Kidney (tissue), 14 donors: ENCODE data around the gene DESI1. TPM values are rescaled to one million over a fixed set of nuclear protein-coding genes. Genes with fewer than 3 reads are reported as not detected.
A peak's percentile ranks its signal among the peaks of the same experiment; 100 is the strongest.

ENCODE experiments used
- DNase-seq, 5 donors: peaks; one replicate each; pipeline ENCODE4 v3.0.0-alpha.2; 2013 to 2020
- FAIRE-seq: peaks from 2 replicates; lab custom pipeline; 2012; peaks lifted over from hg19 to GRCh38; lab: Jason Lieb, UNC
- H3K27ac ChIP-seq, 2 donors: one replicate each; pipeline ENCODE4 v1.7.0; 2013; ENCODE audit warnings: low read depth in 2 of 2, low read length in 2 of 2, inconsistent platforms in 1 of 2
- H3K27me3 ChIP-seq: one replicate; pipeline ENCODE4 v1.7.1; 2013; ENCODE audit warnings: low read length, inconsistent platforms; ENCODE audit not compliant: control insufficient read depth, insufficient read depth
- H3K36me3 ChIP-seq, 3 donors: one replicate each; pipeline versions ENCODE4 v1.7.0 to v1.7.1; 2013; ENCODE audit warnings: low read length in 3 of 3, control low read depth in 1 of 3, inconsistent platforms in 1 of 3; ENCODE audit not compliant: insufficient read depth in 3 of 3, control insufficient read depth in 2 of 3
- H3K4me1 ChIP-seq, 3 donors: one replicate each; pipeline versions ENCODE4 v1.7.0 to v1.7.1; 2013; ENCODE audit warnings: low read length in 3 of 3, inconsistent platforms in 1 of 3, low read depth in 1 of 3; ENCODE audit not compliant: control insufficient read depth in 2 of 3, insufficient read depth in 2 of 3
- H3K4me3 ChIP-seq, 3 donors: one replicate each; pipeline versions ENCODE4 v1.7.0 to v1.8.1; 2013; ENCODE audit warnings: low read length in 3 of 3, control low read depth in 1 of 3, inconsistent platforms in 1 of 3
- H3K9ac ChIP-seq, 3 donors: one replicate each; pipeline versions ENCODE4 v1.7.0 to v1.7.1; 2013; ENCODE audit warnings: low read length in 3 of 3, control low read depth in 1 of 3, inconsistent platforms in 1 of 3
- H3K9me3 ChIP-seq, 3 donors: one replicate each; pipeline versions ENCODE4 v1.7.0 to v1.7.1; 2013; ENCODE audit warnings: low read length in 3 of 3, control low read depth in 1 of 3, inconsistent platforms in 1 of 3; ENCODE audit not compliant: control insufficient read depth in 2 of 3, insufficient read depth in 1 of 3
- CTCF ChIP-seq: IDR thresholded peaks from 3 replicates; pipeline ENCODE4 v1.5.1; 2012; ENCODE audit warnings: mild to moderate bottlenecking, moderate library complexity, borderline replicate concordance; ENCODE audit not compliant: insufficient read depth; ENCODE audit errors: extremely low read depth
- intact Hi-C: fragments of 100-400 bp; cut with DNase I; formaldehyde crosslinking; loops from one replicate; pipeline ENCODE4 v1.11.1; 2022
- polyA plus RNA-seq: library from polyadenylated mRNA; stranded (reverse); fragments of 350-450 nt; fragmentation: Illumina TruSeq; extraction: RNeasy Lipid Tissue Mini Kit (QIAGEN cat#74804); gene quantifications from one replicate; pipeline ENCODE4 v1.2.3, GENCODE V29; 2014; ENCODE audit warnings: low read depth, low replicate concordance; ENCODE audit not compliant: insufficient read depth
- total RNA-seq: library from RNA; stranded (reverse); fragmentation: NEBNext Ultra II Directional; extraction: Animal tissue kit (Norgen Biotek cat#: 25700); gene quantifications from one replicate; pipeline ENCODE4 v1.2.1, GENCODE V29; 2021
- donor health status: control.
- donor health status: control.
- donor health status: control.
- donor health status: control.
- donor health status: control.
- donor health status: DM: yes; HTN: yes; CAD: no.
- donor health status: Normal renal cell carcinoma (clear cell type).

The DESI1 gene
- total and polyA plus RNA-seq, 2 donors from 2014 or later = 28.6 to 29.1 TPM

GRCh38 chr22:41565403-41566054 lies 55.3 kb downstream of the DESI1 start:
- FAIRE-seq = no peak
- Histone ChIP-seq H3K9me3 (no peaks in the 10 kb centered on the region), H3K27me3 (no peaks in the 10 kb centered on the region), H3K4me3 (no peak overlapping the region), H3K36me3 (no peaks in the 10 kb centered on the region), H3K4me1 (peaks cover 0 to 19% (median 10%) of the 10 kb centered on the region in 3 donors), H3K27ac (no peak overlapping the region), H3K9ac (no peak overlapping the region)
- DNase-seq = no peak
- no peak for TF ChIP-seq CTCF
- intact Hi-C loops = no loop called here

- TF ChIP-seq CTCF = no peak
- Histone ChIP-seq H3K9ac (no peak overlapping the region), H3K27me3 (no peaks in the 10 kb centered on the region), H3K9me3 (no peaks in the 10 kb centered on the region), H3K4me3 (no peak overlapping the region), H3K36me3 (no peaks in the 10 kb centered on the region), H3K4me1 (peaks cover 0 to 21% (median 10%) of the 10 kb centered on the region in 3 donors), H3K27ac (no peak overlapping the region)
- intact Hi-C loops = no loop called here
- DNase-seq = no peak
- no peak for FAIRE-seq
These were observed 56.3 kb downstream of the DESI1 start for GRCh38 chr22:41564563-41564962.

GRCh38 chr22:41563051-41563711 lies 57.7 kb downstream of the DESI1 start:
- DNase-seq (no peak), FAIRE-seq (no peak)
- intact Hi-C loops = no loop called here
- no peak for TF ChIP-seq CTCF
- Histone ChIP-seq H3K9me3 (no peaks in the 10 kb centered on the region), H3K36me3 (no peaks in the 10 kb centered on the region), H3K4me1 (peaks cover 0 to 14% (median 10%) of the 10 kb centered on the region in 3 donors), H3K4me3 (peak overlapping the region in 2 of 3 donors; percentile 23 to 88), H3K27ac (peak overlapping the region; percentile 51 to 92), H3K27me3 (no peaks in the 10 kb centered on the region), H3K9ac (peak overlapping the region in 1 of 3 donors; percentile 56)
